ENCODE measurements around the gene MPP2.

The MPP2 gene

GRCh38 chr17:43952724-43953666 is 45.7 kb upstream of the MPP2 start:
- H3K27ac ChIP-seq (ENCODE audit: extremely low read depth, low read depth, low read length) = no peak overlapping the region
- no peaks in the 10 kb centered on the region for H3K36me3 ChIP-seq (ENCODE audit: control insufficient read depth in 2 of 2, insufficient read depth in 1 of 2, low read length in 2 of 2)
- no peaks in the 10 kb centered on the region for H3K9me3 ChIP-seq (ENCODE audit: control insufficient read depth, insufficient read depth, low read depth, low read length)
- no peak for TF ChIP-seq YY1 (tag by site-specific recombination; IDR thresholded peaks at IDR 0.05)
- peak; percentile 82 for TF ChIP-seq KLF1 (tag by site-specific recombination; IDR thresholded peaks at IDR 0.05)
- no peak for TF ChIP-seq ZNF404 (tag by site-specific recombination; IDR thresholded peaks at IDR 0.05)
- TF ChIP-seq ZNF596 (tag by site-specific recombination; IDR thresholded peaks at IDR 0.05) = no peak
- TF ChIP-seq ZNF211 (tag by site-specific recombination; IDR thresholded peaks at IDR 0.05; ENCODE audit: low read depth) = no peak
- TF ChIP-seq ZNF112 (tag by site-specific recombination; IDR thresholded peaks at IDR 0.05) = no peak
- TF ChIP-seq KLF7 (tag by site-specific recombination; IDR thresholded peaks at IDR 0.05; ENCODE audit: borderline replicate concordance) = no peak
- TF ChIP-seq BCL11B (tag by site-specific recombination; IDR thresholded peaks at IDR 0.05; ENCODE audit: low read depth) = 0 out of 2 replicates have a peak, but pooled peaks have one; percentile 48
- no peak for TF ChIP-seq PRDM1 (tag by site-specific recombination; IDR thresholded peaks at IDR 0.05)
- TF ChIP-seq BCL11A (tag by site-specific recombination; IDR thresholded peaks at IDR 0.05; ENCODE audit: low read depth) = 0 out of 2 replicates have a peak, but pooled peaks have one; percentile 28
- TF ChIP-seq, protein P1, sequence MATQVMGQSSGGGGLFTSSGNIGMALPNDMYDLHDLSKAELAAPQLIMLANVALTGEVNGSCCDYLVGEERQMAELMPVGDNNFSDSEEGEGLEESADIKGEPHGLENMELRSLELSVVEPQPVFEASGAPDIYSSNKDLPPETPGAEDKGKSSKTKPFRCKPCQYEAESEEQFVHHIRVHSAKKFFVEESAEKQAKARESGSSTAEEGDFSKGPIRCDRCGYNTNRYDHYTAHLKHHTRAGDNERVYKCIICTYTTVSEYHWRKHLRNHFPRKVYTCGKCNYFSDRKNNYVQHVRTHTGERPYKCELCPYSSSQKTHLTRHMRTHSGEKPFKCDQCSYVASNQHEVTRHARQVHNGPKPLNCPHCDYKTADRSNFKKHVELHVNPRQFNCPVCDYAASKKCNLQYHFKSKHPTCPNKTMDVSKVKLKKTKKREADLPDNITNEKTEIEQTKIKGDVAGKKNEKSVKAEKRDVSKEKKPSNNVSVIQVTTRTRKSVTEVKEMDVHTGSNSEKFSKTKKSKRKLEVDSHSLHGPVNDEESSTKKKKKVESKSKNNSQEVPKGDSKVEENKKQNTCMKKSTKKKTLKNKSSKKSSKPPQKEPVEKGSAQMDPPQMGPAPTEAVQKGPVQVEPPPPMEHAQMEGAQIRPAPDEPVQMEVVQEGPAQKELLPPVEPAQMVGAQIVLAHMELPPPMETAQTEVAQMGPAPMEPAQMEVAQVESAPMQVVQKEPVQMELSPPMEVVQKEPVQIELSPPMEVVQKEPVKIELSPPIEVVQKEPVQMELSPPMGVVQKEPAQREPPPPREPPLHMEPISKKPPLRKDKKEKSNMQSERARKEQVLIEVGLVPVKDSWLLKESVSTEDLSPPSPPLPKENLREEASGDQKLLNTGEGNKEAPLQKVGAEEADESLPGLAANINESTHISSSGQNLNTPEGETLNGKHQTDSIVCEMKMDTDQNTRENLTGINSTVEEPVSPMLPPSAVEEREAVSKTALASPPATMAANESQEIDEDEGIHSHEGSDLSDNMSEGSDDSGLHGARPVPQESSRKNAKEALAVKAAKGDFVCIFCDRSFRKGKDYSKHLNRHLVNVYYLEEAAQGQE (tag by site-specific recombination; IDR thresholded peaks at IDR 0.05) = peak; percentile 8; the same call in 1 of the 2 replicates
- no peak overlapping the region for H3K4me3 ChIP-seq (ENCODE audit: low read depth, low read length)
- no peaks in the 10 kb centered on the region; the same call in 1 of the 2 replicates for H3K4me1 ChIP-seq (ENCODE audit: control insufficient read depth, insufficient read depth, low read length)
- CTCF ChIA-PET = interaction anchor here (6.9 kb wide), 1 partner anchor 9 kb away, joined by 56 read pairs; no protein-coding TSS in a partner anchor
- POLR2A ChIA-PET = no interaction called here

DNA sequence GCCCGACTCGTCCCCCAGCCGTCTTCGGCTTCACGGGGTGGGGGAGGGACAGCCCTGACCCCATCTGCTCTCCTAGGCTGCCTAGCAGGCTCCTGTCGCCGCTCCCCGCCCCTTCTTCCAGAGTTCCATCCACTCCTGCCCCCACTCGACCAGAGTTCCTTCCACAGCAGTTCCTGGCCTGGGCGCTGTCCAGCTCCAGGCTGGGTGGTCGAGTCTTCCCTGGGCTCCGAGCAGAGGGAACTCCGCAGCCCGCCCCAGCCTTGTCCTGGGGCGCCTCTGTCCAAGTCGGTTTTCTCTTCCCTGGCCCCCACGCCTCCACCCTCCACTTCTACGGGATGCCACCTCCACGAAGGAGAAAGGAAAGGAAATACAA is 45.0 kb upstream of the MPP2 start:
- ChIA-PET POLR2A (interaction anchor here (0.5 kb wide), 1 partner anchor 411 kb away, joined by 4 read pairs; the partner anchor contains the start of gene FAM171A2), CTCF (interaction anchor here (0.9 to 2.2 kb wide), 2 partner anchors 9 to 12 kb away, joined by 3 to 7 read pairs; no protein-coding TSS in a partner anchor)
- H3K27ac ChIP-seq (ENCODE audit: extremely low read depth, low read depth, low read length) = no peak overlapping the region
- no peaks in the 10 kb centered on the region for H3K4me1 ChIP-seq (ENCODE audit: control insufficient read depth, insufficient read depth, low read length)
- TF ChIP-seq BCL11B (tag by site-specific recombination; IDR thresholded peaks at IDR 0.05; ENCODE audit: low read depth) (no peak), ZNF174 (tag by site-specific recombination; IDR thresholded peaks at IDR 0.05) (no peak)
- TF ChIP-seq, protein P2, sequence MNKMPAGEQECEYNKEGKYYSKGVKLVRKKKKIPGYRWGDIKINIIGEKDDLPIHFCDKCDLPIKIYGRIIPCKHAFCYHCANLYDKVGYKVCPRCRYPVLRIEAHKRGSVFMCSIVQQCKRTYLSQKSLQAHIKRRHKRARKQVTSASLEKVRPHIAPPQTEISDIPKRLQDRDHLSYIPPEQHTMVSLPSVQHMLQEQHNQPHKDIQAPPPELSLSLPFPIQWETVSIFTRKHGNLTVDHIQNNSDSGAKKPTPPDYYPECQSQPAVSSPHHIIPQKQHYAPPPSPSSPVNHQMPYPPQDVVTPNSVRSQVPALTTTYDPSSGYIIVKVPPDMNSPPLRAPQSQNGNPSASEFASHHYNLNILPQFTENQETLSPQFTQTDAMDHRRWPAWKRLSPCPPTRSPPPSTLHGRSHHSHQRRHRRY (tag by site-specific recombination; IDR thresholded peaks at IDR 0.05) = no peak
- TF ChIP-seq, protein P1 (tag by site-specific recombination; IDR thresholded peaks at IDR 0.05) = peak; percentile 96
- H3K36me3 ChIP-seq (ENCODE audit: control insufficient read depth in 2 of 2, insufficient read depth in 1 of 2, low read length in 2 of 2) = no peaks in the 10 kb centered on the region
- H3K9me3 ChIP-seq (ENCODE audit: control insufficient read depth, insufficient read depth, low read depth, low read length) = no peaks in the 10 kb centered on the region
- H3K4me3 ChIP-seq (ENCODE audit: low read depth, low read length) = no peak overlapping the region
